Muscle of back (tissue), 11 donors: ENCODE measurements around the gene OPA3. TPM values are rescaled to one million over a fixed set of nuclear protein-coding genes. Genes with fewer than 3 reads are reported as not detected.

Experiments used
- DNase-seq, 3 donors: peaks; one replicate each; pipeline versions ENCODE4 v3.0.0 to v3.0.0-alpha.2; 2013
- polyA plus RNA-seq, 10 donors: library from polyadenylated mRNA; unstranded; fragments of 120-200 nt; gene quantifications; one replicate each; pipeline ENCODE4 v1.2.1, GENCODE V29; 2013; ENCODE audit not compliant: insufficient read length in 10 of 10

The OPA3 gene
- polyA plus RNA-seq, 10 donors: 5.6 to 7.8 (median 6.3) TPM

GRCh38 chr19:45569619-45570421, 14.8 kb downstream of the OPA3 start:
- DNase-seq: peak in 1 of 3 donors; percentile 29

- DNase-seq: no peak
Observed at GRCh38 chr19:45568732-45569131, 15.9 kb downstream of the OPA3 start.

- DNase-seq: no peak
Observed at GRCh38 chr19:45567609-45568008, 17.0 kb downstream of the OPA3 start.

- no peak for DNase-seq
Observed at GRCh38 chr19:45564131-45564780, 20.3 kb downstream of the OPA3 start.

GRCh38 chr19:45560686-45561085, 23.9 kb downstream of the OPA3 start:
- no peak for DNase-seq

GRCh38 chr19:45560038-45560437, 24.6 kb downstream of the OPA3 start:
- no peak for DNase-seq

GRCh38 chr19:45558399-45558878, 26.2 kb downstream of the OPA3 start:
- peak in 2 of 3 donors; percentile 16 to 32 for DNase-seq

- DNase-seq: no peak
Observed at GRCh38 chr19:45556835-45557234, 27.8 kb downstream of the OPA3 start.

- DNase-seq: no peak
Observed at GRCh38 chr19:45554481-45554880, 30.1 kb downstream of the OPA3 start.

- DNase-seq: no peak
Observed at GRCh38 chr19:45553464-45553863, 31.1 kb downstream of the OPA3 start.

GRCh38 chr19:45547965-45548609, 36.5 kb downstream of the OPA3 start:
- DNase-seq: no peak

- DNase-seq: no peak
Observed at GRCh38 chr19:45547211-45547770, 37.3 kb downstream of the OPA3 start.

- no peak for DNase-seq
Observed at GRCh38 chr19:45542234-45542668, 42.4 kb downstream of the OPA3 start.

- DNase-seq: no peak
Observed at GRCh38 chr19:45539459-45539858, 45.1 kb downstream of the OPA3 start.

GRCh38 chr19:45531349-45531748, 53.3 kb downstream of the OPA3 start:
- DNase-seq: no peak

- DNase-seq: no peak
Observed at GRCh38 chr19:45529420-45529785, 55.2 kb downstream of the OPA3 start.

GRCh38 chr19:45528744-45529419, 55.7 kb downstream of the OPA3 start:
- no peak for DNase-seq

GRCh38 chr19:45528149-45528743, 56.4 kb downstream of the OPA3 start:
- DNase-seq: no peak

GRCh38 chr19:45527731-45528130, 56.9 kb downstream of the OPA3 start:
- no peak for DNase-seq

- DNase-seq: no peak
Observed at GRCh38 chr19:45526971-45527370, 57.6 kb downstream of the OPA3 start.

- DNase-seq: peak in 1 of 3 donors; percentile 56
Observed at GRCh38 chr19:45526143-45526542, 58.5 kb downstream of the OPA3 start.
